ENCODE results near the gene ROBO1. TPM values are rescaled to one million over a fixed set of nuclear protein-coding genes. Genes with fewer than 3 reads are reported as not detected.

Gene ROBO1
- total RNA-seq, 1 experiment from 2014 or later, result 33.9 TPM

DNA sequence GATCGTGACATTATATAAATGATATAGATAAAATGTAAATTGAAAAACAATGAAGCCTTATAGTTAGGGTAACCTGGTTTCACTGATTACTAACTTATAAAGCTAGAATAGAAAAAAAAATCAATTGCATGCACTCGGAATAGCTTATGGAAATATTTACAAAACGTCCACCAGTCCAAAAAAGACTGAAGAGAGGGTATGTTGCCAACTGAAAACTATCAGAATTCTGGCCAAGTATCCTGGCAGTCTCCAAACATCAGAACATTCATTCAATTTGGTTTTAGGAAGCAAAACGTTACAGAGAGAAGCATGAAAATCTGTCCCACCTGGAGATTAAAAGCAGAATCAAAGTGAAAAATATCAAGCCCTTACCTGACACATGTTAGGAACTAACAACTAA lies 892.4 kb downstream of the ROBO1 start:
- no peak overlapping the region for H3K27ac Mint-ChIP-seq (ENCODE audit: unreplicated experiment)
- CTCF ChIA-PET, result no interaction called here
- H3K4me1 Mint-ChIP-seq (ENCODE audit: low read depth, unreplicated experiment), result no peaks in the 10 kb centered on the region

DNA sequence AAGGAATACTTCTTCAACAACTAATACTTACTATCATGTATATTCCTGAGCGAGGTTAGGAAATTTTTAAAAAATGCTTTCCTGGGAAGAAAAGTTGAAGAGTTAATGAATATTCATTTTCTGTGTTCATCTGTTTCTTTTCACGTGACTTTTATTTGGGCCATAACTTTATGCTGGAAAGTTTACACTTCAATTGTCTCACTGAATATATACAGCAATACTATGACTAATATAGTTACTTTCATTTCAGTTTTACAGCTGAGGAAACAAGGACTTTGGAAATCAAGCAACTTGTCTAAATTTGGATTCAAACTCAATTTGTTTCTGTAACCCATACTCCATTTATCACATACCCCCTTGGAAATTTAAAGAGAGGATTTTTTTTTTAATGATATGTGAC lies 894.2 kb downstream of the ROBO1 start:
- CTCF ChIA-PET, result no interaction called here
- DNase-seq, result no peak
- Mint-ChIP-seq H3K27ac (ENCODE audit: unreplicated experiment) (no peak overlapping the region), H3K36me3 (ENCODE audit: insufficient read depth, unreplicated experiment) (no peaks in the 10 kb centered on the region), H3K4me1 (ENCODE audit: low read depth, unreplicated experiment) (no peaks in the 10 kb centered on the region), H3K9me3 (ENCODE audit: low read depth, unreplicated experiment) (no peaks in the 10 kb centered on the region), H3K27me3 (ENCODE audit: unreplicated experiment) (no peaks in the 10 kb centered on the region), H3K4me3 (ENCODE audit: low read depth, unreplicated experiment) (no peak overlapping the region)
- no TSS peak for BruUV-seq (replicated peaks)
- intact Hi-C loops (cut with micrococcal nuclease; ENCODE audit: unreplicated experiment), result no loop called here
- TF ChIP-seq, protein P1, sequence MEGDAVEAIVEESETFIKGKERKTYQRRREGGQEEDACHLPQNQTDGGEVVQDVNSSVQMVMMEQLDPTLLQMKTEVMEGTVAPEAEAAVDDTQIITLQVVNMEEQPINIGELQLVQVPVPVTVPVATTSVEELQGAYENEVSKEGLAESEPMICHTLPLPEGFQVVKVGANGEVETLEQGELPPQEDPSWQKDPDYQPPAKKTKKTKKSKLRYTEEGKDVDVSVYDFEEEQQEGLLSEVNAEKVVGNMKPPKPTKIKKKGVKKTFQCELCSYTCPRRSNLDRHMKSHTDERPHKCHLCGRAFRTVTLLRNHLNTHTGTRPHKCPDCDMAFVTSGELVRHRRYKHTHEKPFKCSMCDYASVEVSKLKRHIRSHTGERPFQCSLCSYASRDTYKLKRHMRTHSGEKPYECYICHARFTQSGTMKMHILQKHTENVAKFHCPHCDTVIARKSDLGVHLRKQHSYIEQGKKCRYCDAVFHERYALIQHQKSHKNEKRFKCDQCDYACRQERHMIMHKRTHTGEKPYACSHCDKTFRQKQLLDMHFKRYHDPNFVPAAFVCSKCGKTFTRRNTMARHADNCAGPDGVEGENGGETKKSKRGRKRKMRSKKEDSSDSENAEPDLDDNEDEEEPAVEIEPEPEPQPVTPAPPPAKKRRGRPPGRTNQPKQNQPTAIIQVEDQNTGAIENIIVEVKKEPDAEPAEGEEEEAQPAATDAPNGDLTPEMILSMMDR (IDR thresholded peaks at IDR 0.05; ENCODE audit: unreplicated experiment), result no peak

More for the DNA sequence above, 892.4 kb downstream of the ROBO1 start:
- Mint-ChIP-seq H3K36me3 (ENCODE audit: insufficient read depth, unreplicated experiment) (no peaks in the 10 kb centered on the region), H3K27me3 (ENCODE audit: unreplicated experiment) (no peaks in the 10 kb centered on the region), H3K9me3 (ENCODE audit: low read depth, unreplicated experiment) (no peaks in the 10 kb centered on the region), H3K4me3 (ENCODE audit: low read depth, unreplicated experiment) (no peak overlapping the region)
- no peak for DNase-seq
- intact Hi-C loops (cut with micrococcal nuclease; ENCODE audit: unreplicated experiment), result no loop called here
- TF ChIP-seq, protein P1 (IDR thresholded peaks at IDR 0.05; ENCODE audit: unreplicated experiment), result no peak
- no TSS peak for BruUV-seq (replicated peaks)

DNA sequence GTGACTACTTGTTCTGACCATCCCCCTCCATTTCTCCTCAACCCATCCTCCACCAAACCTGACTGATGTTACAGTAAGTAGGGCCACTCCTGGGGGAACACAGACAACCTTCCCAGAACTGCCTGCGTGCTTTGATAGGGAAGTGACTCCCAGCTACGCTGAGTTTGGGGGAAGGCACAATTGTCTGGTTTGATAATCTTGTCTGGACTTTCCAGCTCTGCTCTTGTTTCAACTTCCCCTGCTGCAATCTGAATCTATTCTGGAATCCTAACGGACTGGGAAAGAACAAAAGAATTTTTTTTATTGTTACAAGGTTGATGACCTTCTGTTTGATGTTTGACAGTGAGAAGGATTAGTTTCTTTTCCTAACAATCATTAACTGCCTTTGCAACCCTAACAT lies 895.6 kb downstream of the ROBO1 start:
- no peaks in the 10 kb centered on the region for H3K9me3 Mint-ChIP-seq (ENCODE audit: low read depth, unreplicated experiment)
- CTCF ChIA-PET, result interaction anchor here (0.6 kb wide), 1 partner anchor 226 kb away, joined by 3 read pairs; no protein-coding TSS in a partner anchor
- no peaks in the 10 kb centered on the region for H3K4me1 Mint-ChIP-seq (ENCODE audit: low read depth, unreplicated experiment)
- no TSS peak for BruUV-seq (replicated peaks)
- H3K36me3 Mint-ChIP-seq (ENCODE audit: insufficient read depth, unreplicated experiment), result no peaks in the 10 kb centered on the region
- no peak overlapping the region for H3K4me3 Mint-ChIP-seq (ENCODE audit: low read depth, unreplicated experiment)
- H3K27me3 Mint-ChIP-seq (ENCODE audit: unreplicated experiment), result no peaks in the 10 kb centered on the region
- H3K27ac Mint-ChIP-seq (ENCODE audit: unreplicated experiment), result no peak overlapping the region
- TF ChIP-seq, protein P1 (IDR thresholded peaks at IDR 0.05; ENCODE audit: unreplicated experiment), result no peak
- no peak for DNase-seq
- intact Hi-C loops (cut with micrococcal nuclease; ENCODE audit: unreplicated experiment), result no loop called here

DNA sequence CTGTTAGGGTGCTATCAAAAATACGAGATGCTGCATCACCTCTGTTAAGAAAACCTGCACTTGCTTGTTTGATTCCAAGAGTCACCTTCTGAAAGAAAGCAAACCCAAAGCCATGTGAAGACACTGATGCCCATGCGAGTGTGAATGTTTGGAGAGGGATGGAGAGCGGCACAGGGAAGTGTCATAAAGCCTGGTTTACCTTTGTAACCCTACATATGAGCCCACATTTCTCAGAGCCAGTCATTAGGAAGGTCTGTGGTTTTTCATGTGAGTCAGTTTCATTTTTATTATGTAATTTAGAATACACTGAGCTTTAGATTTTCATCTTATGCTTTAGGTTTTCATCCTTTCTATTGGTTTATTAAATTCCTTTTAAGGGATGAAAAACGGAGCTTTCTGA lies 896.8 kb downstream of the ROBO1 start:
- intact Hi-C loops (cut with micrococcal nuclease; ENCODE audit: unreplicated experiment), result no loop called here
- CTCF ChIA-PET, result no interaction called here
- no peak overlapping the region for H3K4me3 Mint-ChIP-seq (ENCODE audit: low read depth, unreplicated experiment)
- no TSS peak for BruUV-seq (replicated peaks)
- H3K27ac Mint-ChIP-seq (ENCODE audit: unreplicated experiment), result no peak overlapping the region
- TF ChIP-seq, protein P1 (IDR thresholded peaks at IDR 0.05; ENCODE audit: unreplicated experiment), result no peak
- no peaks in the 10 kb centered on the region for H3K27me3 Mint-ChIP-seq (ENCODE audit: unreplicated experiment)
- H3K9me3 Mint-ChIP-seq (ENCODE audit: low read depth, unreplicated experiment), result no peaks in the 10 kb centered on the region
- no peaks in the 10 kb centered on the region for H3K36me3 Mint-ChIP-seq (ENCODE audit: insufficient read depth, unreplicated experiment)
- no peaks in the 10 kb centered on the region for H3K4me1 Mint-ChIP-seq (ENCODE audit: low read depth, unreplicated experiment)
- DNase-seq, result no peak
